Measurements from ENCODE around the gene AP5M1.
"Not testable (repeated sequence)": the region's sequence is repeated elsewhere in the genome, so short reads cannot be mapped to it uniquely, and the experiment has no call there.

The AP5M1 gene

DNA sequence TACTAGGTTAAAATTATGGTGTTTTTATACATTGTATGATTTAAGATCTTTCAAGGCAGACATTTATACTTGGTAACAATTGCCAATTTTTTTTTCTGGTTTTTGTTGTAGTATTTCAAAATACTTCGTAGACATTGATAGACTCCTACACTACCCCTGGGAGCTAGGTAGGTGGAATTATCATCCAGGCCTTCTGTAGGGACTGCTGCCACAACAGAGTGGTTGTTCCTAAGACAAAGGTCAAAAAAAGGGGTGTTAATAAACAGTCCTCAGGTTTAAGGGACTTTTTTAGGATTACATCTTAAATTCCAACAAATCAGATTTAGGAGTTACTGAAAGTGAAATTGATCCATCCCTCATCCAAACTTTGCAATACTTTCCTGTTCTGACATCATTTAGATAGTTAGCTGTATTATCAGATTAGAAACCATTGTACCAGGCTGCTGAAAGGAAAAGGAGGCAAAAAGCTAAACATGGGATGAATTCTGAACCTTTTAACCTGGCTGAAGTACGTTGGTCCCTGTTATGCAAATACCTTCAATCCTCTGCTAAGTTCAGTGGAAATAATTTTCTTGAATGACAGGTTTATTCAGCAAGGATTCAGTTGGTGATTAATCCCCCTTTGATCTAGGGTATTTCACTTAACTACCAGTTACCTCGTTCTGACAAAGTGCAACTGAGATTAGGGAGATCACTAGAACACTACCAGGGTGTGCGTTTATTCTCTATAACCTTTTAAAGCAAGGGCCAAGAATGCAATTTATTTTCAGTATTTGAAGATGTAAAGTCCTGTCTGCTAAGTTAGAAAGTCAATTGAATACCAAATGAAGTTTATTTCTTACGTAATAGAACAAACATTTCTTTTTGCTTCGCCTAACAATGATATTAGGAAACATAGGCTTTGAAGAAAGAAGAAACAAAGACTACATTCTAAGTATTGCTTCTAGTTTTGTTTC lies 23.2 kb downstream of the AP5M1 start:
- DNase-seq = no peak

DNA sequence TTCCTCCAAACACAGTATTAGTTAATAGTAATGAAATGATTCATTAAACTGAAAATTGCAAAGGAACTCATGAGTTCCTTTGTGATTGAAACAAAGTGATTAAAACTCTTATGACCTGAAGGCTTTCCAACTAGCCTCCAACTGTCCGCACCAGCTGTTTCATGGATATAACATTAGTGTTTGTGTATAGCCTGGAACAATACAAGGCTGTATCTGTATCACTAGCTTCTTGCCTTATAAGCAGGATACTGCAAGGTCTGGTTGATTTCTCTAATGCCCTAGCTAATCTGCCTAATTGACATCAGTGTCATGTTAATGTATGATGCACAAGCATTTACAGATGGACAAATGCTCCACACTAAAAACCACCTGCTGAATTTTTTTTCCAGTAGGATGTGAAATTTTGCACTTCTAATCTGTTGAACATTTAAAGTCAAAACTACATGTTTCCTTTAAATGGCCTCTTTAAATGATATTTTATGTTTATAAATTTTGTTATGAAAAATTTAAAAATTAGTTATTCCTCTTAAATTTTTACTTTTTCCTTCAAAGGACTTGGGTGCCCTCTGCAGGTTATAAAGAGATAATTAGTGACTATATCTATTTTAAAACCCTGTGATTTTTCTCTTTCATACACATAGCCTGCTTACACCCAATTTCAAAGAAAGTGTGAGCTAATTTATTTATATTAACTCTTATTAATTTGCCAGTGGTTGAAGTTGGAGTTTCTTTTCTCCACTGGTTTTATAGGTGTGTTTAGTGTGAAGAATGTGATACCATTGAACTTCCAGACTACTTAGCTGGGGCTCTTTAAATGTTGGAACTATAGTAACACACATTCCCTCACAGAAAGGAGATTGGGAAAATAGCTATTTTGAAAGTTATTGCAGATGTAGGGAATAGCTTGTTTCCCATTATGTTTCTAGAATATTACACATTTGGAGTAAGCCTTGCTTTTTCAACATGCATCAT lies 25.4 kb downstream of the AP5M1 start:
- no peak for DNase-seq

DNA sequence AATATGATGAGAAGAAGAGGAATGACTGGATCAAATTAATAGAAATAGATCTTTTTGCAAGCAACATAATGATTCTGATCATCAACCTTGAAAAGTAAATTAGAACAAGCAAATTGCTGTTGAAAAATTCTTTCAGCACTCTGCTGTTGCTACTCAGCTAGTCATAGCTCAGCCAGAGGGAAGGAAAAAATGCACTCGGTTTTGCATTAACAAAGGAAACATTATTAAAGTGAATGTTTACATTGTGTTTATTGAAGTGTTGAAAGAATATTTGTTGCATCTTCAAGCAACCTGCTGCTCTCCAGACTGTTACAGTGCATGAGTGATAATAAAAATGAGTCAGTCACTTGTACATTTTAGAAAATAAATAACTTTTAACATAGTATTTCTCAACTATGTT lies 26.5 kb downstream of the AP5M1 start:
- DNase-seq = no peak

DNA sequence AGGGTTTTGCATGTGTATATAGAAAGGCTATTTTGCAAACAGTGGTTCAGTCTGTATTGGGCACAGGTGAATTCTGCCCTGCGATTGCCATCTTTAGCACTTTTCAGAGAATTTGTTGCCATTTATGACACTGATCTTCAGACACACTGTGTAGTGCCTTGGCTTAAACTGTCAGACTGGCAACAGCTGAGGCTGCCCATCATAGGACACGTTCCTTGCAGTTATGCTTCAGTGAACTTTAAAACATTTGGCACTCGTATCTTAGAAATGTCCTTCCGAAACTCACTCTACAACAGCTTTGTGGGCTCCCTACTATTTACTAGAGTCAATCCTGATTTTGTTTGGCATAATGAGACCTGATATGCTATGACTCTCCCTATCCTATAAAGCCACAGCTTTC lies 29.1 kb downstream of the AP5M1 start:
- DNase-seq = no peak

DNA sequence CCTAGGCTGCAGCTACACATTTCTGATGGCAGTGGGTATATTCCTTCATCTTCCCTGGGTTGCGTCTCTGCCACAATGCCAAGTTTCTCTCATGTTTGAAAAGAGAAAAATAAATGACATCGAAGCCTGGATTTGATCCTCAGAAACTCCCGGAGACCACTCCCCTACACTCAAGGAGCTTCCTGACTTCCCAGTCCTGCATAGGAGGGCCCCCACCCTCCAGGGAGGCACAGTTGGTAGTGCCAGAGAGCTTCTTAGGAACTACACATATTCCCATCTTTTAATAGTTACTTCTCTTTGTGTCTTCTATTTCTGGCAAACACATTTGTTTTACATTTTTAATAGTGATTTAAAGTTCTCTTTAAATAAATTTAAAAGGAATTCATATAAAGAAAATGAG lies 30.7 kb downstream of the AP5M1 start:
- DNase-seq = no peak

DNA sequence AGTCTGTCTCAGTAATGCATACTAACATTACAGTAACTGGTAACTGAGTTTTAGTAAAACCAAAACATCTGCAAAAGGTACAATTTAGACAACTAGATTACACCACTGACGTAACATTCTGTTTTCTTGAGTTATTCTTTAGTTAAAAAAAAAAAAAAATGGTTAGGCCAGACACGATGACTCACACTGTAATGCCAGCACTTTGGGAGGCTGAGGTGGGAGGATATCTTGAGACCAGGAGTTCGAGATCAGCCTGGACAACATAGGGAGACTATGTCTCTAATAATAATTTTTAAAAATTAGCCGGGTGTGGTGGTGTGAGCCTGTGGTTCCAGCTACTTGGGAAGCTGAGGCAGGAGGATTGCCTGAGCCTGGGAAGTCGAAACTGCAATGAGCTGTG lies 34.1 kb downstream of the AP5M1 start:
- DNase-seq = no peak

DNA sequence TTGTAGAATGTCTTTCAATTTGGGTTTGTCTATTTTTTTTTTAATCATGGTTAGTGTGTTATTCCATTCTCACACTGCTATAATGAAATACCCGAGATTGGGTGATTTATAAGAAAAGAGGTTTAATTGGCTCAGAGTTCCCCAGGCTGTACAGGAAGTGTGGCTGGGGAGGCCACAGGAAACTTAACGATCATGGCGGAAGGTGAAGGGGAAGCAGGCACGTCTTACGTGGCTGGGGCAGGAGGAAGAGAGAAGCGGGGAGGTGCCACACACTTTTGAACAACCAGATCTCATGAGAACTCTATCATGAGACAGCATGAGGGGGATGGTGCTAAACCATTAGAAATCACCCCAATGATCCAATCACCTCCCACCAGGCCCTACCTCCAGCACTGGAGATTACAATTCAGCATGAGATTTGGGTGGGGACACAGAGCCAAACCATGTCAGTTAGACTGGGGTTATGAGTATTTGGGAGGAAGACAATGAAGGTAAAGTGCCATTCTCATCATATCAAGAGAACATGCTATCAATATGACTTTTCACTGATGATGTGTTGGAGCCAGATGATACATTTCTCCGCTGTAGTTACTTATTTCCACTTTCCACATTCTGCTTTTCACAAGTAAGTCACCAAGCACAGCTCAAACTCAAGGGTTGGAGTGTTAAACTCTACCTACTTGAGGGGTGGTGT lies 45.8 kb downstream of the AP5M1 start:
- no peak for DNase-seq

DNA sequence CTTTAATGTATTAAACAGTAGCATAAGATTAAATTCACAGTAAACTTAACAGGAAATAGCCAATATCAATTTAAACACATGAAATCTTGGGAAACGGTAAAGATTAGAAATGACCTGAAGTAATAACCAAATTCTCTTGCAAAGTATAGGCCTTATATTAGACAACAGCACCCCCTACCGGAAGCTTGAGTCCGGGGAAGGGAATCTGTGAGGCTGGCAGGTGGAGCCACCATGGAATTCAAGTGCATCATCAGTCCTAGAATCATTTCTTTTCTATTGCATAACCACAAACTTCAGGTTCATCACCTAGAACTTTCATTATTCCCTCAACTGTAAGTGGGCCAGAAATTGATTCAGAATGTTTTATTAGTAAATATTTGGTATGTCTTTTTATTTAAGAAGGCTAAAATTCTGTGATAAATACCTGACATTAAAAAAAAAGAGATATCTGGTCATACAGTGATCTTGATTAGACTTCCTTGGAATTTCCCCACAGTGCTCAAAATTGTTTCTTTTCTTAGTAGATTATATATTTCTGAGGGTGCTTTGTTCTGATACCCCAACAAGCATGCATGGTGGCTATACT lies 48.6 kb downstream of the AP5M1 start:
- DNase-seq = peak; percentile 67

DNA sequence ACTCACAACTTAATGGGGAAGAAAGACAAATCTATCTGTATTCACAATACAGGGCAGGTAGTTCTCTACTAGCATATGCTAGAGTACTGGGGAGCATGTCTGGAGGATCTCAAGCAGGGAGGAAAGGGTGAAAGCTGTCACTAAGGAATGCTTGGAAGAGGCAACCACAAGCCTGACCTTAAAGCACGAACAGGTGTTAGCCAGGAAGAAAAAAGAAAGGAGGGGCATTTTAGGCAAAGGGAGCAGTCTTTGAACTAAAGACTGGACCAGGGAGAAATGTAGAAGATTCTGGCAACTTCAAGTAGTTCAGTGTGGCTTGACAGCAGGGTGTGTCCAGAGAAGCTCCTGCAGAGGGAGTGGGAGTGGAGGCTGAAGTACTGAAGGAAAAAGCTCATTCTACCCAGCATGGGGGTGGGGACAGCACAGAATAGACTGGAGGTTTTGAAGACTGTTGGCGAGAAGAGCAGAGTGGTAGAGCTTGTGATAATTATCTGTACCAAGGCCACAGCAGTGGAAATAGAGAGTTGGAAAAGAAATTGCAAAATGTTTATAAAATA lies 50.9 kb downstream of the AP5M1 start:
- no peak for DNase-seq

DNA sequence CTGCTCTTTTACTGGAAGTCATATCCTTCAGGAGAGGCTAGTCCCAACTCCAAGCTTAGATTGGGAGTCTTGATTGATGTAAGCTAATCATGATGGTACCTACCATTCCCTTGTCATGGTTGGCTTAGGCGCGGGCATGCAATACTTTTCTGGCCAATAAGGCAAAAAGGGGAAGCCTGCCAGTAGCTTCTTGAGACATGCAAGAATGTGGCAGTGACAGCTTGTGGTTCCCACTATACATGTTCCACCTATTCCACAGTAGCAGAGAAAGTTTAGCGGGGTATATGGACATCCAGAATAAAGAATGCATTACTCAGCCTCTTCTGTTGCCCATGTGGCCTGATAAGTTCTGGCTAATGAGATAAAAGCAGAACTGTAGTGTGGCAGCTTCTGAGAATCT lies 55.0 kb downstream of the AP5M1 start:
- no peak for DNase-seq

DNA sequence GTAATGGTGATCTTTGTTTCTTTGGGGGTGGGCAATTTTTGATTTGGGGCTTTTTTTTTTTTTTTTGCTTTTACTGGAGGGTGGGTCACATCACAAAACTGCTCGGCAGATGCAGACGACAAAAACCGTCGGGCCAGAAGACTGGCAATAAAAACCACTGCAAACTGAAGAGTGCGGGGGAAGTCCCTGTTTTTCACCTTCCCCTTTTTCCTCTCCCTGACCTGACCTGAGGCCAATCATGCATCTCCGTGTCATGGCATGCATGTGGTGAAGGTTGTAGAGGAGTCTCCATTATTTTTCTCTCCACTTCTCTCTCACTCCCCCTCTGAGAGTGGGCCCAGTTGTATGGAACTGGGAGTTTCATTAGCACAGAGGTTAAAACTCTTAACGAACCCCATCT lies 57.5 kb downstream of the AP5M1 start:
- no peak for DNase-seq

DNA sequence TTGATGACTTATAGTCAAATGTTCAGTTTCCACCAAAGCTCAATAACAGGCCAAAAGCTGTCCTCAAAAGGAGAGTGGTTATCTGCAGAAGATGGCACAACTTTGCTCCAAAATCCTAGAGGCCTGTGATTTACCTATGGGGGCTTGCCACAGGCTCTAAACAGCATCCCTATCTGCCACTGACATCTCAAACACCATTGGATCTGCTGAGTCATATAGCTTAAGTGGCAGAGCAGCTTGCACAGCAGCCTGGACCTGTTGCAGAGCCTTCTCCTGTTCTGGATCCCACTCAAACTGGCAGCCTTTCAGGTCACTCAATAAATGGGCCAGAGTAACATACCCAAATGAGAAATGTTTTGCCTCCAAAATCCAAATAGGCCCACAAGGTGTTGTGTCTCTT lies 61.1 kb downstream of the AP5M1 start:
- no peak for DNase-seq

DNA sequence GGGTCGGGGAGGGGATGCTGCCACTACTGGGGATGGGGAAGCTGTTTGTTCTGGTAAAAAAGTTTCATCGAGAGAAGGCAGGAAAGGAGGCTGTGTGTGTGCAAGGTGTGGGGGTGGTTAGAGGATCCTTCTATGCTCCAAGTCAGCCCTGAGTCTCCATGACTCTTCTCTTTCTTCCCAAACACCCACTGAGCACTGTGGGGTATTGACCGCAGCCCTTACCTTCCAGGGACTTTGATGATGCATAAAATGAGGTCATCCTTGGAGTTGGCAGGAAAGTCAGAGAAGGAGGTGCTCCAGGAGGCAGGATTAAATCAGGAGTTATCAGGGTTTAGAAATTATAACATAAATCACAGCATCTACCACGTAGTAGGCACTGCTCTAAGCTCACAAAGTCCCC lies 63.7 kb downstream of the AP5M1 start:
- not testable (repeated sequence) for DNase-seq

DNA sequence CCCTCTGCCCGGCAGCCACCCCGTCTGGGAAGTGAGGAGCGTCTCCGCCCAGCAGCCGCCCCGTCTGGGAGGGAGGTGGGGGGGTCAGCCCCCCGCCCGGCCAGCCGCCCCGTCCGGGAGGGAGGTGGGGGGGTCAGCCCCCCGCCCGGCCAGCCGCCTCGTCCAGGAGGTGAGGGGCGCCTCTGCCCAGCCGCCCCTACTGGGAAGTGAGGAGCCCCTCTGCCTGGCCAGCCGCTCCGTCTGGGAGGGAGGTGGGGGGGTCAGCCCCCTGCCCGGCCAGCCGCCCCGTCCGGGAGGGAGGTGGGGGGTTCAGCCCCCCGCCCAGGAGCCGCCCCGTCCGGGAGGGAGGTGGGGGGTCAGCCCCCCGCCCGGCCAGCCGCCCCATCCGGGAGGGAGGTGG lies 65.0 kb downstream of the AP5M1 start:
- DNase-seq = not testable (repeated sequence)

DNA sequence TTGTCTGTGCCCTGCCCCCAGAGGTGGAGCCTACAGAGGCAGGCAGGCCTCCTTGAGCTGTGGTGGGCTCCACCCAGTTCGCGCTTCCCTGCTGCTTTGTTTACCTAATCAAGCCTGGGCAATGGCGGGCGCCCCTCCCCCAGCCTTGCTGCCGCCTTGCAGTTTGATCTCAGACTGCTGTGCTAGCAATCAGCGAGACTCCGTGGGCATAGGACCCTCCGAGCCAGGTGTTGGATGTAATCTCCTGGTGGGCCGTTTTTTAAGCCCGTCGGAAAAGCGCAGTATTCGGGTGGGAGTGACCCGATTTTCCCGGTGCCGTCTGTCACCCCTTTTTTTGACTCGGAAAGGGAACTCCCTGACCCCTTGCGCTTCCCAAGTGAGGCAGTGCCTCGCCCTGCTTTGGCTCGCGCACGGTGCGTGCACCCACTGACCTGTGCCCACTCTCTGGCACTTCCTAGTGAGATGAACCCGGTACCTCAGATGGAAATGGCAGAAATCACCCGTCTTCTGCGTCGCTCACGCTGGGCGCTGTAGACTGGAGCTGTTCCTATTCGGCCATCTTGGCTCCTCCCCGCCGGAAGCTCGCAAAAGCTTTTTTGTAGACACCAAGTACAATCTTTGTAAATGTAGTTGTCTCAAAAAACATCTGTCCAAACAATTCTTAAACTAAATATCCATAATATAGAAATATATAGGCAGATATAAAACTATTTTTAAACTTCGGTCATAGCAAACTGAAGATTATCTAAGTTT lies 75.0 kb downstream of the AP5M1 start:
- not testable (repeated sequence) for DNase-seq

DNA sequence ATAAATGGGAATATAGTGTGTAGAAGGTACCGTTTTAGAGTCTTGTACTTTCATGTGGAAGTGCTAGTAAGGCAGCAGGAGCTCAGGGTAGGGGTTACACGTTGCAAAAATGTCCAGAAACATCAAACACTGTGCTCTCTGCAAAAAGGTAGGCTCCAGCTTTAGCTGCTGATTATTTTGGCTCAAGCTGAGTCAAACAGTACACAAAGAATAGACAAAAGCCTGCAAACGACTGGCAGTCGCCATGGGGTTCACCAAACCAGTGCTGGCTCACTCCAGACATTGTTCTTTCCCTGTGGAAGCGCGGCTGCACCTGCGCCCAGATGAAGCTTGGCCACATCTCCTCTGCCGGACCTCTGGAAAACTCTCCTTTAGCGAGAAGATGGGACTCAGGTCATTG lies 76.3 kb downstream of the AP5M1 start:
- no peak for DNase-seq

DNA sequence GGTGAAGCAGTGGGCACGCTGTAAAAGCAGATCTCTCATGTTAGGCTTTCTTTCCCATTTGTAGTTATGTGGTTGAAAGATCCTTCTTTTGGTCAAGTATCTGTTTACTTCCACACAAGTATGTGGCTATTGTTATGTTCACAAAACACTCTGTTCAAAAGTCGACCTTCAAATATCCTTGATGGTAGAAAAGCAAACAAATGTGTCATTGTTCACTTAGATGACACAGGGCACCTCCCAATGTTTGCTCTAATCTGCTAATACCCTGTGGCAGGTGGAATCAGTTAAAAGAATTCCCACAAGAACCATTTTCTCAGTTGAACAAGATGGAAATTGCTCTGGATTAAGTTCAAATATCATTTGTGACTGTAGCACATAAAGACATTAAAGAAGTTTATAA lies 78.0 kb downstream of the AP5M1 start:
- DNase-seq = no peak
